Iris pigment epithelial cell (primary cell): Measurements from ENCODE around the gene NLRP6.

Source experiments
- DNase-seq: peaks from one replicate; pipeline ENCODE4 v3.0.0-alpha.2; 2011; ENCODE audit warnings: low read depth

The NLRP6 gene

GRCh38 chr11:293852-294661 lies 15.8 kb downstream of the NLRP6 start:
- DNase-seq = no peak

DNA sequence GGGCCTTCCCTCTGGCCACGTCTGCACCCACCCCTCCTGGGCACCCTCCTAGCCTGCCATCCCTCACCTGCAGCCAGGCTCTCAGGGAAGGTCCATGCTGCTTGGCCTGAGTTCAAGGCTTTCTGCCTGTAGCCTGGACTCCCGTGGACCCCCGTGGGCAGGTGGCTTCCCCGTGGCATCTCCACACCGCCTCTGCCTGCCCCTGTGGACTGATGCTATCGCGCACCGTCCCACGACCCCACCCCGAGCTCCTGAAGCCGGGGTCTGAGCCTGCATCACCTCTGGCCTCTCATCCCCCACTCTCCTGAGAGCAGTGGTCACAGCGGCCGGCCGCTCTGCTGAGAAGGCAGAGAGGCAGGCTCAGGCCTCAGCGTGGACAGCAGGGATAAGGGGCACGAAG lies 16.6 kb downstream of the NLRP6 start:
- no peak for DNase-seq

DNA sequence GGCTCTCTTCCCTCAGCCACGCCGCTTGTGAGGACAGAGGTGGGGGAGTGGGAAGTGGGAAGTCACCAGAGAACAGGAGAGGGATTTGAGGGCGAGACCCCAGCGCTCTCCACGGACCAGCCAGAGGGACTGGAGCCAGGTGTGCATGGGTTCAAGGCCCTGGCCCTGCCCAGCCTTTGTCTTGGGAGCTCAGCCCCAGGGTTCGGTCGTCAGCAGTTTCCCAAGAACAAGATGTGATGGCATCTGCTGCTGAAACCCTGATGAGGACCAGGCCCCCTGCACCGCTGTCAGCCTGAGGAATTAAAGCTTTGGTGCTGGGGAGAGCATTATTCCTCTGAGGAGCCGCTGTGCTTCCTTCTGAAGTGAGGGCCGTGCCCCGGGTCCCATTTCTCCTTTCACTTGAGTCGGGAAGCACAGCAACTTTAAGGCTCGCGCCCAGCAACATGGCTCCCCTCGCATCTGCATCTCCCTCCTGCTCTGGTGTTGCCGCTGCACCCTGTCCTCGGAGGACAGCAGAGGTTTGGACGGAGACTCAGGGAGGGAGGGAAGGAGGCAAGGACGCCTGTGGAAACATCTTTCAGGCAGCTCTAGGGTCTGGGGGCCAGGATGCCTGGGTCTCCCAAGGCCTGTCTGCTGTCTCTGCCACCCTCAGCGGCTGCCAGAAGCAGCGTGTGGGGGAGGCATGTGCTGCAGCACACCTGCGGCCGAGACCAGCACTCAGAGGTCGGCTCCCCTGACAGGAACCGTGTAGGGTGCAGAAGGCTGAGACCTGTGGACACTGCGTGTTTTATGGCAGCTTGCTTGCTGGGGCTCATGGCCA lies 17.4 kb downstream of the NLRP6 start:
- DNase-seq = no peak

- no peak for DNase-seq
Observed at GRCh38 chr11:296171-297050, 18.2 kb downstream of the NLRP6 start.

GRCh38 chr11:297051-297585 lies 18.9 kb downstream of the NLRP6 start:
- DNase-seq = no peak

DNA sequence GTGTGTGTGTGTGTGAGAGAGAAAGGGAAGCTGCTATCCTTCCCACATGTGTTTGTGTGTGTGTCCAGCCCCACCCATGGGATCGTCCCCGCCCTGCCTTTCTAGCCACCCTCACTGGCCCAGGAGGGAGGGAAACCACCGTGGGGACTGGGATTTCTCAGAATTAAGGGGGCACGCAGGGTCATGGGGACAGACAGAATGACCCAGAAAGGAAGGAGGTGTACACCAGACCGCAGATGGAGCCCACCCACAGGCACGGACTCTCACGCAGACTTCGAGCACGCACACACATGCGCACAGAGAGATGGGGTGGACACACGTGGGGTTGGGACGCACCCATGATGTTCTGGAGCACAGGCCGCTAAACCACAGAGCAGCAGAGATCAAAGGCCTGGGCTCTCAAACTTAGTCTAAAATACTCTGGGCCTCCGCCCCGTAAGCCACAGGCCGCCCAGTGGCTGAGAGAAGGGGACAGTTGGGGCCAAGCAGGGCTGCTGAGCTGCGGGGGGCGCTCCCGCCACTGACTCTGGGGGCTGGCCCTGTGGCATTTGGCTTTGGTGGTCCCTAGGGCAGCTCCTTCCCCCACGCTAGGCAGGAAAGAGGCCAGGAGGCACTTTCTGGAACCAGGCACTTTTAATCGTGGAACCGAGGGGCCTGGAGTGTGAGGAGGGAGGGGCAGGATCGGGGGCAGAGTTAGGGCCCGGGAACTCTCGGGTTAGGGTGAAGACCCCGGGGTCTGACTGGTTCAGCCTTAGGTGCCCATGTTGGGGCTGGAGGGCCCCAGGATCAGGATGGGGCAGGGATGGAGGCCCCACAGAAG lies 19.6 kb downstream of the NLRP6 start:
- DNase-seq = no peak

DNA sequence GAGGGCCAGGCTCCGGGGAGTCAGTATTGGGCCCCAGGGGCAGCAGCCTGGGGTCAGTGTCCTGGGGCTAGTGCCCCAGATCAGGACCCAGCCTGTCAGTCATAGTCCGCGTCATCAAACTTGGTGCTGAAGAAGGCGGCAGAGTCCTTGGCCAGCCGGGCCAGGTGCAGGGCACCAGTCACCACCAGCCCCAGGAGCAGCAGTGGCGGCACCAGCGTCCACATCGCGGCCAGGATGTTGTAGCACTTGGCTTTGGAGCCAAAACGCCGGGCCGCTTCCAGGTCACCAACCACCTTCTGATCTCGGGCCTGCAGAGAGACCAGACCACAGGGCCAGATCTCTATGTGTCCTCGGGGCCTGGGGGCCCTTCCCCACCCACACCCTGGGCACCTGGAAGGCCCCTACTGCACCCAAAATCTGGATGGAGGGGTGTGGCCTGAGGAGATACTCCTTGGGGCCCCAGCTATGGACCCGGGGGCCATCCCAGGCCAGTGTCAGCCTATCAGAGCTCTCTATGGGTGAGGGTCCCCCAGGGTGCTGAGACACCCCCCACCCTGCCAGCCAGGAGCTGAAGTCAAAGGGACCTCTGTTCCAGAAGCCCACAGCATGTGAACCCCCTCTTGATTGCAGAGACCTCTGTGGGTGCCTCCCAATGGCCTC lies 20.3 kb downstream of the NLRP6 start:
- no peak for DNase-seq

- no peak for DNase-seq
Observed at GRCh38 chr11:299081-299891, 21.1 kb downstream of the NLRP6 start, which contains the start of gene IFITM5. Gene IFITM5 (minus strand): TSS chr11:299526. CDS start chr11:299490, 36 bp downstream.

DNA sequence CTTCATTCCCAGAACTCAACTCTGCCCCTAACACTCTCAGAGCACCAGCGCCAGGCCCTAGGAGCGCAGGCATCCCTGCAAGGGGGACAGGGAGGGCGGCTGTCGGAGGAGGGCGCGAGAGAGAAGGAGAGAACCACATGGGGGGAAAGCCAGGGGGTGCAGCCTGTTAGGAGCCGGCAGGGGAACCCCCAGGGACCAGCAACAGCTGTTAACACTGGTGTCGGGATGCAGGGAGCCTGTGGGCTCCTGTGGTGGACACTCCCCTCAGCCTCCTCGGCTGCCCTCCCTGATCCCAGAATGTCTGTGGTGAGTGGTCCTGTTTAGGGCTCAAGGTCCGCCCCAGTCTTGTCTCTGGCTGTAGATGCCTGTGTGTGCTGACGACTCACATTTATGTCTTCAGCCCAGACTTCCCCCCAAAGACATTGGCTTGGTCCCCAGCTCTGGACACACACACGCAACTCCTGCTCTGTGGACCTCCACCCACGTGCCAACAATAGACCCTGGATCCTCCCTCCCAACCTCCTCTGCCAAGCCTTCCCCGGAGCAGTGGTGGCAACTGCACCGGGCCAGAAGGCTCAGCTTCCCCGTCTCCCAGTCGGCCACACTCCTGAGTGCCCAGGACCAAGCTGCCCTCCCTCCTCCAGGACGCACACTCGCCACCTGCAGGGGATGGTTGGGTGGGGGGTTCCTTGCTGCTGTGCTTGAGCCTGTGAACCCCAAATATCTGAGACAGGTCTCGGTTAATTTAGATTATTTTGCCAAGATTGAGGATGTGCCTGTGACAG lies 21.9 kb downstream of the NLRP6 start:
- peak; percentile 11 for DNase-seq

GRCh38 chr11:303363-303762 lies 25.2 kb downstream of the NLRP6 start:
- no peak for DNase-seq

DNA sequence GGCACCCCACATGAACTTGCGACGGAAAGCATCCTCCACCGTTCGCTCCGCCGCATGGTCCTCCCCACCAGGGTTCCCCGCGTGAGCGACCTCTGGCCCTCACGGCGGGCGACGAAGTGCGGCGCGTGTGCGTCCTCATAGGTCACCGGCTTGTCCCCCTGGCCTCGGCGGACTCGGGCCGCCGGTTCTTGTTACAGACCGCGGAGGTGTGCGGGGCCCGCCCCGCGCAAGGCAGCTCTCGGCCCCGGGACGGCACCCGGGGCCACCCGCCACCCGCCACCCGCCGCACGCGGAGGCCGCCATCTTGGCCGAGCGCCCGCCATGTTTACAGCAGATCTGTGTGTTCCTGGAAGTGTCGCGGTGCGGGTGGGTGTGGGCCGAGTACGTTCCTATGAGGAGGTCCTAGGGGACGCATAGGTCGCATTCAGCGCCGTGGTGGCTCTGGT lies 25.9 kb downstream of the NLRP6 start:
- DNase-seq = no peak

DNA sequence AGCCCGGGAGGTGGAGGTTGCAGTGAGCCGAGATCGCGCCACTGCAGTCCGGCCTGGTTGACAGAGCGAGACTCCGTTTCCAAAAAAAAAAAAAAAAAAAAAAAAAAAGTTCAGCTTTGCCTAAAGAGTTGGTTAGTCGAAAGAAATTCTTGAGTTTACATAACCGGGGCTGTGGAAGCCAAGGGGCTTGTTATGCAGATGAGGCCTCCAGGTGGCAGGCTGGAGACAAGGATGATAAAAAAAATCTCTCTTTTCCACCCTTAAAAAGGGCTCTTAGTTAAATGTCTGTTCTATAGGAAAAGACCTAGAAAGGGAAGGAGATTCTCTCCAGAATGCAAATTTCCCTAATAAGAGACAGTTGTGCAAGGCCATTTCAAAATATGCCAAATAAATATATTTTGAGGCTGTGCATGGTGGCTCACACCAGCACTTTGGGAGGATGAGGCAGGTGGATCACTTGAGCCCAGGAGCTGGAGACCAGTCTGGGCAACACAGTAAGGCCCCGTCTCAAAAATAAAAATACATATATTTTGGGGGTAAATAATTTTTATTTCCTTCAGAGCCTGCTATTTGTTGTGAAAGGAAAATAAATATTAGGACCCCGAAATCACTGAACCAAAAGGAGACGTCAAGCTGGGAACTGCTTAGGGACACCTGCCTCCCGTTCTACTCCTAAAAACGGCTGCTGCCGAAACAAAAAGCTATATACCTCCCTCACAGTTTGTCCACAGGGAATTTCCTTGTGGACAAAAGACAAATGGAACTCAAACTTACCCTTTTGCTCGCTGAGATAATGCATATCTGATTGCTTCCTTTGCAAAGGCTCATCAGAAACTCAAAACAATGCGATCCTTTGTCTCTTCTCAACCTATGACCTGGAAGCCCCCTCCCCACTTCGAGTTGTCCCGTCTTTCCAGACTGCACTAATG lies 27.0 kb downstream of the NLRP6 start:
- DNase-seq = peak; percentile 77

DNA sequence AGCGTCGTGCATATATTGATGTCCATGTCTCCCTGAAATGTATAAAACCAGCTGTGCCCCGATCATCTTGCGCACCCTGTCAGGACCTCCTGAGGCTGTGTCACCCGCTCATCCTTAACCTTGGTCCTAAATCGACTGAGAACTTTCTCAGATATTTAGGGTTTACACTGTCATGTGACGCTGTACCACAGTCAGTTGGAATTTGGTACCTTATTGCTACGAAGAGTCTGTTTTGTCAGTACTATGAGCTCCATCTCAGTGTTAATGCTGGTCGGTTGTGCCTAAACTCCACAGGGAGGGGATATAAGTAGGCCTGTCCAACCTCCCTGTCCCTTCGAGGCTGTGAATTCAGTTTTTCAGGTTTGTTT lies 27.6 kb downstream of the NLRP6 start:
- no peak for DNase-seq

GRCh38 chr11:306645-307371 lies 28.6 kb downstream of the NLRP6 start:
- no peak for DNase-seq

DNA sequence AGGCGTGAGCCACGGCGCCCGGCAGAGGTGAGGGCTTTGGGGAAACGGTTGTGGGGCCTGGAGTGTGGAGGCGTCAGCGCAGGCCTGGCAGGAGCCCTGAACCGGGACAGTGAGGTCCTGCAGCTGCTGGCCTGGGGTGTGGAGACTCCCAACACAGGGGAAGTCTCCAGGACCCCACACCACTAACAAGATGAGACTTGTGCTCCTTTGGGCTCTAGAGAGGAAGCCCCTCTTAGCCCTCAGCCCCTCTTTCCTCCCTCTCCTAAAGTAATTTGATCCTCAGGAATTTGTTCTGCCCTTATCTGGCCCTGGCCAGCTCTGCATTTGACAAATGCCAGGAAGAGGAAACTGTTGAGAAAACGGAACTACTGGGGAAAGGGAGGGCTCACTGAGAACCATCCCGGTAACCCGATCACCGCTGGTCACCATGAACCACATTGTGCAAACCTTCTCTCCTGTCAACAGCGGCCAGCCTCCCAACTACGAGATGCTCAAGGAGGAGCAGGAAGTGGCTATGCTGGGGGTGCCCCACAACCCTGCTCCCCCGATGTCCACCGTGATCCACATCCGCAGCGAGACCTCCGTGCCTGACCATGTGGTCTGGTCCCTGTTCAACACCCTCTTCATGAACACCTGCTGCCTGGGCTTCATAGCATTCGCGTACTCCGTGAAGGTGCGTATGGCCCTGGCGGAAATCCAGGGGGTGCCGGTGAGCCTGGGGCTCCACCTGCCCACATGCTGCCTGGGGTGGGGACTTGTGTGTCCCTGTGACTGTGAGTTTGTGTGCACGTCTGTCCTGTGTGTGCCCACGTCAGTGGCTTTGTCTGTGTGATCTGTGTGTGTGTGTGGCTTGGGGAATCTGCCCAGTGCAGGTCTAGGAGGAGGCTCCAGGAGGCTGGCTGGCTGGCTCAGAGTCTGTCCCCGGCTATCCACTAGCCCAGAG lies 29.8 kb downstream of the NLRP6 start, which contains the start of gene IFITM2:
Gene IFITM2 (plus strand): TSS at position 51 of the 943 bp plus-strand sequence. CDS start 377 bp downstream, at position 428.
- peak; percentile 81 for DNase-seq
